HepG2 (cell line): ENCODE data around the gene LYRM2. TPM values are rescaled to one million over a fixed set of nuclear protein-coding genes. Genes with fewer than 3 reads are reported as not detected.

Source experiments
- ATAC-seq: fragments of 200-7000 bp; cut with Tn5 transposase; 3 replicates; pipeline ENCODE4 v1.9.1; 2020; ENCODE audit warnings: mild to moderate bottlenecking, moderate library complexity
- BruUV-seq: library from RNA; stranded (reverse); fragments of 400-500 nt; replicated peaks from 2 replicates; lab custom pipeline; 2021; lab: Mats Ljungman, UMichigan
- CTCF ChIA-PET: fragments of 300-600 bp; formaldehyde crosslinking; extraction: SDS; loops from one replicate; lab custom pipeline; 2021; ENCODE audit warnings: low total read pairs, inconsistent platforms, low intra/inter-chr PET ratio; lab: Yijun Ruan, JAX
- POLR2A ChIA-PET: fragments of 350-600 bp; sonication (Branson Sonifier 250); formaldehyde crosslinking; loops from one replicate; lab custom pipeline; 2020; ENCODE audit warnings: antibody characterized with exemption, inconsistent platforms; lab: Yijun Ruan, JAX
- DNase-seq: peaks from one replicate; pipeline ENCODE4 v3.0.0-alpha.2; 2015; ENCODE audit warnings: low spot score
- FAIRE-seq: peaks from 3 replicates; lab custom pipeline; 2011; peaks lifted over from hg19 to GRCh38; lab: Jason Lieb, UNC
- H2AFZ ChIP-seq: one replicate; pipeline ENCODE4 v1.6.1; 2011; ENCODE audit warnings: low read length, inconsistent platforms
- H3K27ac ChIP-seq: fragments of 300-600 bp; 3 replicates; pipeline ENCODE4 v1.8.0; 2011; ENCODE audit warnings: mixed run types, mild to moderate bottlenecking, mixed read lengths, low read length, inconsistent platforms; ENCODE audit not compliant: insufficient read depth; ENCODE audit errors: extremely low read length
- H3K27me3 ChIP-seq, 2 experiments: fragments of 200-600 bp in 1 of 2; 2 replicates in 1 of 2; 3 replicates in 1 of 2; pipeline versions ENCODE4 v1.6.0 to v1.8.0; 2011; ENCODE audit warnings: low read length in 2 of 2, mild to moderate bottlenecking in 2 of 2, moderate library complexity in 2 of 2, inconsistent platforms in 1 of 2; ENCODE audit not compliant: insufficient read depth in 2 of 2, control insufficient read depth in 1 of 2
- H3K36me3 ChIP-seq, 2 experiments: fragments of 200-600 bp in 1 of 2; replicated peaks in 1 of 2; 2 replicates in 1 of 2; 3 replicates in 1 of 2; pipeline versions ENCODE4 v1.5.1 to v1.8.0; 2011; ENCODE audit warnings: low read length in 2 of 2, inconsistent platforms in 1 of 2; ENCODE audit not compliant: insufficient read depth in 2 of 2, control insufficient read depth in 1 of 2
- H3K4me1 ChIP-seq: 2 replicates; pipeline ENCODE4 v1.5.1; 2012; ENCODE audit warnings: low read length, inconsistent platforms; ENCODE audit not compliant: insufficient read depth
- H3K4me2 ChIP-seq: 2 replicates; pipeline ENCODE4 v1.6.0; 2011; ENCODE audit warnings: low read depth, low read length, inconsistent platforms
- H3K4me3 ChIP-seq, 3 experiments: fragments of 200-600 bp in 1 of 3; sonication (generic), shearing (Covaris generic) in 1 of 3; replicated peaks in 1 of 3; 2 replicates each; pipeline ENCODE4 v1.5.1; 2011 to 2016; ENCODE audit warnings: low read length in 3 of 3, inconsistent platforms in 2 of 3, low read depth in 2 of 3, mild to moderate bottlenecking in 2 of 3, control low read depth in 1 of 3, mixed read lengths in 1 of 3; ENCODE audit not compliant: insufficient read depth in 1 of 3
- H3K79me2 ChIP-seq: one replicate; pipeline ENCODE4 v1.6.1; 2011; ENCODE audit warnings: low read length, inconsistent platforms; ENCODE audit not compliant: insufficient read depth
- H3K9ac ChIP-seq: 2 replicates; pipeline ENCODE4 v1.6.0; 2011; ENCODE audit warnings: mild to moderate bottlenecking, low read depth, low read length, inconsistent platforms; ENCODE audit not compliant: insufficient read depth
- H3K9me3 ChIP-seq: 2 replicates; pipeline ENCODE4 v1.5.1; 2012; ENCODE audit warnings: mild to moderate bottlenecking, low read length
- H4K20me1 ChIP-seq: 2 replicates; pipeline ENCODE4 v1.6.0; 2011; ENCODE audit warnings: inconsistent platforms, mild to moderate bottlenecking, low read length, moderate library complexity; ENCODE audit not compliant: insufficient read depth
- BRD4 ChIP-seq: sonication (generic); formaldehyde crosslinking; IDR thresholded peaks from 2 replicates; pipeline ENCODE4 v1.4.0; 2020; ENCODE audit warnings: missing genetic modification reagents
- HMGXB4 ChIP-seq, 2 experiments: sonication (generic) in 1 of 2; formaldehyde crosslinking in 1 of 2; IDR thresholded peaks; 2 replicates each; pipeline versions ENCODE4 v1.4.0 to v1.6.1; 2018 to 2020; ENCODE audit warnings: missing genetic modification reagents in 2 of 2, borderline replicate concordance in 1 of 2, low read depth in 1 of 2, mild to moderate bottlenecking in 1 of 2, missing biosample characterization in 1 of 2
- MAFK ChIP-seq, 2 experiments: IDR thresholded peaks in 1 of 2; conservative IDR thresholded peaks in 1 of 2; 2 replicates each; pipeline ENCODE4 v1.6.1; 2011; ENCODE audit warnings: improper control_type of control experiment in 2 of 2, low read length in 2 of 2
- MEIS1 ChIP-seq: sonication (generic); formaldehyde crosslinking; IDR thresholded peaks from 2 replicates; pipeline ENCODE4 v1.9.0; 2021; ENCODE audit warnings: mild to moderate bottlenecking, missing genetic modification reagents, moderate library complexity, borderline replicate concordance
- MXD4 ChIP-seq: IDR thresholded peaks from 2 replicates; pipeline ENCODE4 v1.6.1; 2016; ENCODE audit warnings: mild to moderate bottlenecking, missing biosample characterization, missing genetic modification reagents
- PATZ1 ChIP-seq: sonication (generic); formaldehyde crosslinking; IDR thresholded peaks from 2 replicates; pipeline ENCODE4 v1.4.0; 2020; ENCODE audit warnings: missing genetic modification reagents
- PRPF4 ChIP-seq: fragments of 200-400 bp; formaldehyde crosslinking; IDR thresholded peaks from 2 replicates; pipeline ENCODE4 v1.6.1; 2016; ENCODE audit warnings: low read length, low read depth; ENCODE audit not compliant: poor library complexity, severe bottlenecking
- RELA ChIP-seq: sonication (generic); formaldehyde crosslinking; IDR thresholded peaks from 2 replicates; pipeline ENCODE4 v1.4.0; 2020; ENCODE audit warnings: missing genetic modification reagents
- SOX13 ChIP-seq, 3 experiments: fragments of 450-650 bp in 1 of 3; sonication (generic) in 1 of 3; formaldehyde crosslinking in 1 of 3; IDR thresholded peaks in 2 of 3; conservative IDR thresholded peaks in 1 of 3; 2 replicates each; pipeline versions ENCODE4 v1.5.0 to v1.6.1; 2016 to 2020; ENCODE audit warnings: antibody characterized with exemption in 1 of 3, mild to moderate bottlenecking in 1 of 3, missing compliant biosample characterization in 1 of 3, missing genetic modification reagents in 1 of 3, moderate library complexity in 1 of 3
- SOX5 ChIP-seq: IDR thresholded peaks from 2 replicates; pipeline ENCODE4 v1.6.1; 2016; ENCODE audit warnings: borderline replicate concordance
- SP5 ChIP-seq: IDR thresholded peaks from 2 replicates; pipeline ENCODE4 v1.6.1; 2016; ENCODE audit warnings: low read depth, borderline replicate concordance
- ZNF281 ChIP-seq: sonication (generic); formaldehyde crosslinking; IDR thresholded peaks from 2 replicates; pipeline ENCODE4 v1.4.0; 2020; ENCODE audit warnings: missing genetic modification reagents, borderline replicate concordance
- ZNF33B ChIP-seq: sonication (generic); formaldehyde crosslinking; IDR thresholded peaks from 2 replicates; pipeline ENCODE4 v1.5.1; 2020; ENCODE audit warnings: mild to moderate bottlenecking, missing genetic modification reagents
- ZNF34 ChIP-seq: sonication (generic); formaldehyde crosslinking; IDR thresholded peaks from 2 replicates; pipeline ENCODE4 v1.4.0; 2020; ENCODE audit warnings: mild to moderate bottlenecking, missing genetic modification reagents, borderline replicate concordance
- ZNF432 ChIP-seq: sonication (generic); formaldehyde crosslinking; IDR thresholded peaks from 2 replicates; pipeline ENCODE4 v1.5.0; 2020; ENCODE audit warnings: missing genetic modification reagents, mild to moderate bottlenecking, borderline replicate concordance
- ZNF513 ChIP-seq: sonication (generic); formaldehyde crosslinking; conservative IDR thresholded peaks from 2 replicates; pipeline ENCODE4 v1.5.0; 2020; ENCODE audit warnings: missing genetic modification reagents
- ZNF549 ChIP-seq: sonication (generic); formaldehyde crosslinking; IDR thresholded peaks from 2 replicates; pipeline ENCODE4 v1.5.0; 2020; ENCODE audit warnings: missing genetic modification reagents
- WGBS: methylation state at CpG from one replicate; pipeline ENCODE4 v1.1.6; 2017; ENCODE audit warnings: low lambda C conversion rate; 5-methylcytosine and 5-hydroxymethylcytosine counted together
- in situ Hi-C: cut with HindIII; loops from 2 replicates; pipeline ENCODE4 v1.10.0; 2017; ENCODE audit warnings: low pct_unique_long_range_greater_than_20kb; ENCODE audit not compliant: extremely low pct_ligation_motif_present
- intact Hi-C: fragments of 100-400 bp; cut with micrococcal nuclease; formaldehyde crosslinking; loops from one replicate; pipeline ENCODE4 v1.10.0; 2022; ENCODE audit not compliant: unreplicated experiment
- polyA plus RNA-seq, 8 experiments: library from polyadenylated mRNA; depleted of rRNA in 3 of 8; stranded (reverse) in 7 of 8; unstranded in 1 of 8; fragments of >200 nt; fragmentation: Illumina TruSeq in 4 of 8; extraction: Trizol in 4 of 8; gene quantifications; 2 replicates each; pipeline versions ENCODE4 v1.2.1 to v1.2.3, GENCODE V29; 2011 to 2016; ENCODE audit warnings: low read depth in 4 of 8, missing spikeins in 1 of 8, mixed read lengths in 1 of 8; ENCODE audit not compliant: insufficient read depth in 1 of 8
- total RNA-seq, 5 experiments: library from RNA; depleted of rRNA; stranded (reverse); fragments of >200 nt; fragmentation: Illumina TruSeq; extraction: Trizol; gene quantifications; 2 replicates each; pipeline ENCODE4 v1.2.3, GENCODE V29; 2016; ENCODE audit warnings: low read depth in 1 of 5

Gene LYRM2
- total and polyA plus RNA-seq, 2 of the 13 experiments (the other 11 are each of a cell fraction or from before 2014, with no cell fraction given), result 17.8 to 32.6 TPM

GRCh38 chr6:89602166-89602565 is 36.4 kb downstream of the LYRM2 start:
- Histone ChIP-seq H3K4me2 (no peak overlapping the region), H3K27me3 (no peaks in the 10 kb centered on the region), H2AFZ (no peak overlapping the region), H3K4me1 (no peaks in the 10 kb centered on the region), H4K20me1 (no peaks in the 10 kb centered on the region), H3K4me3 (no peak overlapping the region), H3K9ac (no peak overlapping the region), H3K36me3 (no peaks in the 10 kb centered on the region), H3K79me2 (no peaks in the 10 kb centered on the region), H3K9me3 (no peaks in the 10 kb centered on the region), H3K27ac (no peak overlapping the region)
- BruUV-seq, result no TSS peak
- intact Hi-C loops, result no loop called here
- POLR2A ChIA-PET, result no interaction called here
- 82% methylated on average over 5 of the region's 6 CpGs for WGBS
- DNase-seq, result no peak
- no peak for FAIRE-seq
- CTCF ChIA-PET, result no interaction called here
- in situ Hi-C loops, result no loop called here
- ATAC-seq, result no peak
- no peak for TF ChIP-seq BRD4
- no peak for TF ChIP-seq PATZ1
- TF ChIP-seq MXD4 (CRISPR knock-in tag), result no peak
- no peak for TF ChIP-seq MAFK (conservative IDR thresholded peaks at IDR 0.05 in 1 of 2, IDR thresholded peaks at IDR 0.05 in 1 of 2; ENCODE audit: low read length in 2 of 2)
- no peak for TF ChIP-seq ZNF34 (CRISPR knock-in tag)
- no peak for TF ChIP-seq ZNF33B (CRISPR knock-in tag)
- no peak for TF ChIP-seq SOX13 (IDR thresholded peaks at IDR 0.05)
- no peak for TF ChIP-seq SOX13 (CRISPR knock-in tag; conservative IDR thresholded peaks at IDR 0.05 in 1 of 2, IDR thresholded peaks at IDR 0.05 in 1 of 2)
- TF ChIP-seq MEIS1 (CRISPR knock-in tag), result no peak
- no peak for TF ChIP-seq SOX5 (CRISPR knock-in tag)
- TF ChIP-seq ZNF281 (CRISPR knock-in tag), result no peak
- TF ChIP-seq ZNF432, result no peak
- no peak for TF ChIP-seq PRPF4
- no peak for TF ChIP-seq ZNF549 (CRISPR knock-in tag)
- TF ChIP-seq RELA (CRISPR knock-in tag), result no peak
- no peak for TF ChIP-seq HMGXB4 (CRISPR knock-in tag; IDR thresholded peaks at IDR 0.05; ENCODE audit: borderline replicate concordance in 1 of 2, low read depth in 1 of 2)
- no peak for TF ChIP-seq ZNF513 (CRISPR knock-in tag)
- TF ChIP-seq SP5 (CRISPR knock-in tag), result no peak
